RKO (cell line): ENCODE data around the gene GPC4.
"Not testable (repeated sequence)": the region's sequence is repeated elsewhere in the genome, so short reads cannot be mapped to it uniquely, and the experiment has no call there.

ENCODE experiments used
- DNase-seq: peaks from one replicate; pipeline ENCODE4 v3.0.0-alpha.2; 2016; ENCODE audit warnings: low spot score

The GPC4 gene

DNA sequence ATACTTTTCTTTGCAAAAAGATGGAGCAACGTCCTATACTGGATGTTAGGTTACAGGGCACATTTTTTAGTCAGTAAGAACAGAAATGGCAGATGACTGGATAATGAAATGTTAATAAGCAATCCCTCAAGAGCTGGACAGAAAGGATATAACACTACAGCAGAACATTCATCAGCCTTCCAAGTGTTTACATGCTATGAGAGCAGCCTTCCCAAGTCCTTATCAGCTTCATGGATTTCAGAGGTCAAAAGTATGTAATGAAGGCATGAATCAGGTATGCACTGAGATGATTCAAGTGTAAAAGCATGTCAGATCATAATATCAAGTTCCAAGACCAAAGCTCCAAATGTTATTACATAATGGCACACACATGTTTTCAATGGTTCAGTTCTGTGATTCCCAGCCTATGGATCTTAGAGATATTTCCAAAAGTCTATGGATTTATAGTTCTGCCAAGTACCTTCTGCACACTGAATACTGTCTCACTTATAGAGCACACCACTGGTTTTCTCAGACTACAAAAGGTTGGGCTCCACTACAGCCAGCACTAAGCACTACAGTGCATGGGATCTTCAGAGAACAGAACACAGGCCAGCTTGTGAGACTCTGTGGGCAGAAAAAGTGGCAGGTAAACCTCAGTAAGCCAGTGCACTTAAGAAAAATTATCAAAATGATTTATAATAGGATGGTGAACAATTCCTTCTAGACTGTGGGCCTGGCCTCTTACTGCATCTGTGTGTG is 49.2 kb downstream of the GPC4 start:
- no peak for DNase-seq

DNA sequence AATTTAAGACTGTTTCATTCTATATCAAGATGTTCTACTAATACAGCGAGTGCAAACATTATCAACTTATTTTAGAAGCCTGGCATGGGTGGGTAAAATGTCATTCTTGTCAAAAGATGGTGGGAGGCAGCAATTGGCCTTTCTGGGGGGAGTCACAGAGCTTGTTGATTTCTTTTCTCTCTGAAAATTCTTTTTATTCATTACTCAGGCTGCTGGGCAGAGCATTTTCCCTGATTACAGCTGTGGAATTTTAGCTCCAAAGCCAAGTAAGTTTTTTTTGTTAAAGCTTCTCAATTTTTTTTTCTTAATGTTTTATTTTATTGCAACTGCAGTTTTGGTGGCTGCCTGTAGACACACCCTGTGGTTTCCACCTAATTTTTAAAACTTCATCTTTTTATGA is 50.4 kb downstream of the GPC4 start:
- no peak for DNase-seq

DNA sequence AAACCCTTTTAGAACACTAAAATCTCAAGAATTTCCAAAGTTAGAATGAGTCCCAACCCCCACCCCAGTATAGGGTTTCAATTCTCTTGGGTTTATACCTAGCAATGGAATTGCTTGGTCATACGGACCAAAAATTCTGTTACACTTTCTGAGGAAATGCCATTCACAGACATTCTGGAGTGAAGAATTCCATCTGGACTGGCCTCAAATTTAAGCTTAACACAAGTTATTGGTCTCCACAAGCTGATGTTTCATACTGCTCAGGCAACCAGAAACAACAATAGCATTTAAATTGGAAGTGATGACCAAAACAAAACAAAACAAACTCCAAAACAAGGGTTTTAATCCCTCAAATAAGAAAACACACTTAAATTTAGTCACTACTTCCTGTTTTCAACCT is 51.1 kb downstream of the GPC4 start:
- no peak for DNase-seq

DNA sequence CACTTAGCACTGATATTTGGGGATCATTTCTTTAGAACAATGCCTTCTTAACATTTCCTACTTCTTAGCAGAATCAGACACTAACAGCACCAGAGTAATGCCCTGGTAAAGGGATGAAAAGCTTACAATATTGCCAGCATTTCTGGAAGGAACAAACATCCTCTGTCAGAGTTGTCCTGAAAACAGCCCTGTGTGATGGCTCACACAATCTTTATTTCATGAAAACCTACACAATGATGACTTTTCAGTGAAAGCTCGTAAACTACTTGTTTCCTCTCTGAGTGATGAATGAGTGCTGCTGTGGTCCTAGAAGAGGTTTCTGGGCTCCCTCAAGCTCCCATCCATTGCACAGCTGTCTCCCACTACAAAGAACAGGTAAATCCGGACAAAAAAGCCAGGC is 52.8 kb downstream of the GPC4 start:
- DNase-seq, result no peak

DNA sequence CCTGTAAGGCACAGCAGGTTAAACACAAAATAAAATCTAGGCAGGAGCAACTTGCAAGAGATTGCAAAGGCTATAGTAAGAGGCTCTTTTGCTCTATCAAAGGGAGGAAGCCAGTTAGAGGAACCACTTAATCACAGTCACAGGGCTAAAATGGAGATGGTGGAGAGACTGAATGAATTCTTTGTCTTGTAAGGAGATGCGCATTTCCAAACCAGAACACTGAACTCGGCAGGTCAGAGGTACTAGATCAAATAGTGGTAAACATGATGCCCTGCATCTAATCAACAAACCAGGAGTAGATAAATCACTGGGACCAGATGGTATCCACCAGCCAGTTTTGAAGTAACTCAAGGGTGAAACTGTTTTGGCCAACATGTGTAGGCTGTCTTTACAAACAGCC is 55.8 kb downstream of the GPC4 start:
- no peak for DNase-seq

DNA sequence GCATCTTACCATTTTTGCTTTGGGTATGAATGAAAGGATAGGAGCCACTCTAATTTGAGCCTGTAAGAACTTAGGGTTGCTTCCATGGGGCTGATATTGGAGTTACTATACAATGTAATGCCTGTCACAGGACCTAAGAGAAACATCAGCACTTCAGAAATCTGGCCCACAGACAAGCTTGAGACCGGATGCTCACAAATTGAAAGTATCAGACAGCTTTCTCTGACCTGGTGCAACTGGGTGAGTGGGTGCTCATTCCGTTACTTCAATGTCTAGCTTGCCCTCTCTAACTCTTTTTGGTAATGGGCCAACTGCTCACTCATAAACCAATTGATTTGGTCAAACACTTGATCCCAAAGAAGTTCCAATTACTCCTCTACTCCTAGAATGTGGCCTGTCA is 62.1 kb downstream of the GPC4 start:
- DNase-seq, result no peak

DNA sequence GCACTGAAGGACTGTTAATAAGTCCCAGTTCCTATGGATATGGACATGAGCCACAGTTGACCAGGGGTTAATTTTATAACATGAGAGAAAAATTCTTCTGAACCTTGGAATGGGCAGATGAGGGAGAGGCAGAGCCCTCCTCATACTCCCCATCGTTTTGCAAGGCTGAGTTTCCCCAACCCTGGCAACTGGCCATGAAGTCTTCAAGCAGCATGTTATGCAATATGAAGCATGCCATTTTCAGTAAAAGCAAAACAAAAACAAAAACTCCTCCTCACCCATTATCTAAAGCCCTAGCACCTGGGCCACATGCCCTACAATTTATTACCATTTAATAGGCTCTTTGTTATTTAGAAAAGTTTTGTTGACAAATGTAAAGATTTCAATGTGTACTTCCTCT is 64.5 kb downstream of the GPC4 start:
- no peak for DNase-seq

DNA sequence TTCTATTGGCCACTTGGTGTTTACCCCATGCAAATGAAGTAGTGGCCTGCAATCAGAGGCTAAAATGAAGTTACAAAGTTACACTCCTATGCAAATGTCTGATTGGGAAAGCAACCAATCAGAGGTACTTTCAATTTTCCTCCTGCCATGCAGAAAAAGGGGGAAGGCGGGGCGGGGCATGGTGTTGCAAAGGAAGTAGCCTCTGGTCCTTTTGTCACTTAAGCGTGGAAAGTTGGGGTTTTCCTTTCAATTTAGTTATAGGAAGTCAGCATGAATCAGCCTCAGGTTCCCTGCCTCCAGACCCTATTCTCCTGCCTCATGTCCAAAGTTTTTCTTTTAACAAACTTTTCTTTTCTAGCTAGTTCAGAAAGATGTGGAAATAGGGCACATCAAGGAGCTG is 69.3 kb downstream of the GPC4 start:
- no peak for DNase-seq

DNA sequence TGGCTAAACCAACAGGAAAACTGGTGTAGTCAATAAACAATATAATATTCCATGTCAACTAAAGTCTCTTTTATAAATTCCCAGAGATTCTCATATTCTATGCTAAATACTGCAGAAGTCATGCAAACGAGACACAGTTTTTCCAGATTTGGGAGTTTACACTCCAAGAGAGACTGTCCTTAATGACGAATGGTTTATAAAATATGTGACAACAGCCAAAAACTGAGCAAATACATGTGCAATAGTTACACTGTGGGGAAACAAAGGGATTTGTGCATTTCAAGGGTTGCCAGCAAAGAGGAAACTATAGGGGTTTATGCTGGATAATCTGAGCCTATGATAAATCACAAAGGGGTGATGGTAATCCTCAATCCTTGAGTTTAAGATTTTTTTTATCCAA is 75.7 kb downstream of the GPC4 start:
- no peak for DNase-seq

DNA sequence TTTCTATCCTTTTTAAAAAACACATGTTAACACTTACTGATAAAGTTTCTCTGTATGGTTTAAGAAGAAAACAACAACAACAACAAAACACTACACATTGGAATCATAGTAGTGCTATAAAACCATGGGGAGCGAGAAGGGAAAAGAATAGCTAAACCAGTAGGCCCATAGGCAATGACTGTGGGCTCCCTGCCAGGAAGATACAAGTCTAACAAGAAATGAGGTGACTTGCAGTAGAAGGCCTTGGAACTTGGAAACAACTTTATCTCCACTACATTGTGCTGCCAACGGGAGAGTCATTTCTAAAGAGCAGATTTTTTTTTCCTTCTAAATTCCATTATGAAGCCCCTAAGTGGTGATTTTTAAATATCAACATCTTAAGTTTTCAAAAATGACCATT is 78.0 kb downstream of the GPC4 start:
- DNase-seq, result no peak

DNA sequence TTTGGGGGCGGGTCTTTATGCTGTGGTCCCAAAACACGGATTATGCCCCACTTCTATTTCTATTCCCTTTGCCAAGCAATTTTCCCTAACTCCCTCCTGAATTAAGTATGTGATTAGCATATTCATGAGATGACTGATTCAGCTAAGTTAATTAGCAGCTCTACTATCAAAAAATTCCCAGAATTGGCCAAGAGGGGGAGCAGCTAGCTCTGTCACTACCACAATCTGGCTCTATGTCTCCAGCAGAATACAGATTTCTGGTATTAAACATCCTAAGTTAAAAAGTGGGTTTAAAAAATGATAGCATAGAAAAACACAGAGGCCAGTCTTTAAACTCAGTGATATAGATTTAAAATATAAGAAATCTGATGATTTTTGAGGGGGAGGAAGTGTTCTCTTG is 80.3 kb downstream of the GPC4 start:
- DNase-seq, result peak; percentile 59

DNA sequence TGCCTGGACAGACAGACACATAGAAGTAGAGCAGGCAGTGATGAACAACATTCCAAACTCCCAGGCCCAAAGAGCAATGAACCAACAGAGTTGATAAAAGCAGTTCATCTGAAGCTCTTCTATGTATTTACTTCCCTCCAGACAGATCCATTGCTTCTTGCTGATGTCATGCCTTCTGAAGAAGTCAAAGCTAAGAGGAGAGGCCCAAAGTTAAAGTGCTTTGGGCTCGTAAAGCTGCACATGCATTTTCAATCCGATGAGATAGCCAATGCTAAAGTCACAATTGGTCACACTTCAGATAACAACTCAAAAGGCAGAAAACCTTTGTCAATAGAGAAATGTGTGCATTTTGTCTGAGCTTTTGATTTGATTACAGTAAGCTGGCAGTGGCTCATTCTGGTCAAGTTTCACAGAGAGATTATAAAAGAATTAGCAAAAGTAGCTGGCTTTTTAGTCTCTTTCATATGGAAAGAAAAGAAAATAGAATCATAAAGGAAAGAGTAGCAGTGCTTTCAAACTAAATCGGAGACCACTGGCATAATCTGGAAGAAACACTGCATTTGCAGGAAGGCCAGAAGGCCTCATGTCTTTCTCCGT is 82.0 kb downstream of the GPC4 start:
- no peak for DNase-seq

DNA sequence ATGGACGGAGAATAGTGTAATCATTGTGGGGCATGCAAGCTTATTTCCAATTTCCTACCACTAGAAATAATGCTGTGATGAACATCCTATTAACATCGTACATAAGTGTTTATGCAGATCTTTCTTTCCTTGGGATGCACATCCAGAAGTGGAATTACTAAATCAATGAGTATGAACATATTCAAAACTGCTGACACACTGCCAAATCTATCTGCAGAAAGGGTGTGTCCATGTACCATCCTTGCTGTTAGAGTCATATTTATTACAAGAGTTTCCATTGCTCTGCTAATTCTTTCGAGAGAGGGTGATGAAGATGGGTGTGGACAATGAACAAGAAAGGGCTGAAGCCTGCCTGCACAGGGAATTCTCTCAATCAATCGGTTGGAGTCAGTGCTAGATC is 82.6 kb downstream of the GPC4 start:
- no peak for DNase-seq

DNA sequence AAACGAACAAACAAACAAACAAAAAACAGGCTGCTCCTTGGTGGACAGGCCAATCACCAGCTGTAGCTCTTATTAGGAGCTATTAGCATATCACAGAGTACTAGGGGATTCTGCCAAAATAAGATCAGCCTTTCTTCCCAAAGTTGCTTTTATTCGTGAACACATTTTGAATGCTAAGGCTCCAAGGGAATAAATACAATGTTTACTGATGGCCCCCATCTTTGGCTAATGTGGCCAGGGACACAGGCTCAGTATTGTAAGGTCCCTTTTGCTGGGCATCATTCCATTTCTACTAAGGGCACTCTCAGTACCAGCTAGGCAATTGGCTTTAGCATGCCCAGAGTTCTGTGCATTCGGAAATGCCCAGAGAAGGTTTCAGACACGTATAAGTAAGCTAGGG is 84.3 kb downstream of the GPC4 start:
- DNase-seq, result no peak

DNA sequence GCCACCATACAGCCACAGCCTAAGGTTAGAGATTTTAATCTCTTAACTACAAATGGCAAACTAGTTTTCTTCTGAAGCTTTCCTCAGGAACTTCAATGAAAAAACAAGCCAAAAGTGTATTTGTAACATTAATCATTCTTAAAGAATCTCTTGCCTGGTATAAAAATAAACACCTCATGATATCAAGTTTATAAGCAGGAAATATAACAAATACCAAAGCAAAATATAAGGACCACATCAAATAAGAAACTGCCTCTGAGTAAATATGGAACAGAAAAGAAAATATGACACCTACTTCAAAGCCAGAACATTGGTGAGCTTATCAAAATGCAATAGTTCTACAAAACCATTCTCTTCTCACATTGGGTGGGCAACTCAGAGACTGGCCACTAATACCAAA is 89.9 kb downstream of the GPC4 start:
- DNase-seq, result no peak

DNA sequence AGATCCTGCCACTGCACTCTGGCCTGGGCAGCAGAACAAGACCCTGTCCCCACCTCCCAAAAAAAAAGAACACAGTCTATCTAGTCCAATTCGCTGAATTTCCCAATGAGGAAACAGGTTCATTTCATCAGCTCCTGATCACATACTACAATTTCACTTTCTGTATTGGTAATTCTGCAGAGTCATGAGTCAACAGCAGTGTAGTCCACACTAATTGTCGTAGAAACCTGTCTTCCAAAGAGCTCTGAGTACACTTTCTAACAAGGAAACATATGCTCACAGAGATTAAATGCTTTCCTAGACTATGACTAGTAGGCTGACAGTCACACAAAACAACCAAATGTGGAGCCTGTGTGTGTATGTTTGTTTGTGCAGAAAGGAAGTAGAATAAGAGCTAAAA is 91.9 kb downstream of the GPC4 start:
- no peak for DNase-seq

DNA sequence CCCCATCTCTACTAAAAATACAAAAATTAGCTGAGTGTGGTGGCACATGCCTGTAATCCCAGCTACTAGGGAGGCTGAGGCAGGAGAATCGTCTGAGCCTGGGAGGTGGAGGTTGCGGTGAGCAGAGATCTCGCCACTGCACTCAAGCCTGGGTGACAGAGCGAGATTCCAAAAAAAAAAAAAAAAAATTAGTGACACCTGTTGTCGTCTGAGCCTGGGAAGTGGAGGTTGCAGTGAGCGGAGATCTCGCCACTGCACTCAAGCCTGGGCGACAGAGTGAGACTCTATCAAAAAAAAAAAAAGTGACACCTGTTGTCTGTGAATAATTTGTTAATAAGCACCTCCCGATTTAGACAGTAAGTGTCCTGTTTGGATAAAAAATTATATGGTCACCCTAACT is 93.0 kb downstream of the GPC4 start:
- DNase-seq, result not testable (repeated sequence)

DNA sequence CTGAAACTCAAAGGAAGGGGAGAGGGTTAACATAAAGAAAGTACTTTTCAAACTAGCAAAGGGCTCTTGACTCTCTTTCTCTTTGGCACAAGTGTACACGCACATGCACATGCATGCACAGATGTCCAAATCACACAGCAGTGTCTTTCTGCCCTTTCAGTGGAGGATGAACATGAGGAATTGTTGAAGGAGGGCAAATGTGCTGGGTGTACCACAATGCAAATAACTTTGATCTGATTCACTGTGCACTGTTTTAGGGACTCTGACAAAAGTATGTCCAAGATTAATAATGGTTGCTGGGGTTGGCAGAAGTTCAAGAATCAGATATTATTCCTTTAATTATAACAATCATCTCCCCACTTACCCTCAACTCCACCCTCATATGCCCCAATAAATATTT is 93.8 kb downstream of the GPC4 start:
- no peak for DNase-seq

DNA sequence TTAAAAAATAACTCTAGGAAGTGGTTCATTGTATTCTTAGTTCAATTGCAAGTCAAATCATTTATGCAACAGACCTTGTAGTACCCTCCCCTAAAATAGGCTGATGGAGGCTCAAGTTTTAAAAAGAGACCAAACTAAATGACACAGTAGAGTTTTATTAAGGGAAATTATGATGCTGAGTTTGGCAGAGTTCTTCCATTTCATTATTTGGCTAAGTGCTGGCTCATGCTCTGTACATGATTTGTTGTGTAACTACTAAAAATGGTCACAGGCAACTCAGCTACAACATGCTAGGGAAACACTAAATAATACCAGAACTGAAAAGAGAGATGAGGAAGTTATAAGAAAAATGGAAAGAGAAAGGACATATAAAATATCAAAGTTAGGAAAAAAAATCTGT is 101.0 kb downstream of the GPC4 start:
- DNase-seq, result no peak

DNA sequence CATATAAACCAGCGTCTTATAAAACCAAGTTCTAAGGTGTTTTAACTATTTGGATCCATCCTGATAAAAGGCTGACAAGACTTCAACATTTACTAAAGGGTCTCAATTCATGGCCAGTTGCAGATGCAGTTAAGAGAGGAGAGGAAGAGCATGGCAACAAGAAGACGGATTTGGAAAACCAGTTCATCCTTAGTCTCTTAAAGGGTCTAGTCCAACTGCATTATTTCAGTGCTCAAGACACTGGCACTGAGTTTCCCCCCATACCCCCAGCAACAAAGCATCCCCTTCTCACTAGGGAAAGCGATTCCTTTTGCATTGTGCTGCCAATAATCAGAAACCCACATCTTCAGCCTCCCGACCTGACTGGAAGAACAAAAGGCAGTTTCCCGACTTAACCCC is 106.8 kb downstream of the GPC4 start:
- no peak for DNase-seq

DNA sequence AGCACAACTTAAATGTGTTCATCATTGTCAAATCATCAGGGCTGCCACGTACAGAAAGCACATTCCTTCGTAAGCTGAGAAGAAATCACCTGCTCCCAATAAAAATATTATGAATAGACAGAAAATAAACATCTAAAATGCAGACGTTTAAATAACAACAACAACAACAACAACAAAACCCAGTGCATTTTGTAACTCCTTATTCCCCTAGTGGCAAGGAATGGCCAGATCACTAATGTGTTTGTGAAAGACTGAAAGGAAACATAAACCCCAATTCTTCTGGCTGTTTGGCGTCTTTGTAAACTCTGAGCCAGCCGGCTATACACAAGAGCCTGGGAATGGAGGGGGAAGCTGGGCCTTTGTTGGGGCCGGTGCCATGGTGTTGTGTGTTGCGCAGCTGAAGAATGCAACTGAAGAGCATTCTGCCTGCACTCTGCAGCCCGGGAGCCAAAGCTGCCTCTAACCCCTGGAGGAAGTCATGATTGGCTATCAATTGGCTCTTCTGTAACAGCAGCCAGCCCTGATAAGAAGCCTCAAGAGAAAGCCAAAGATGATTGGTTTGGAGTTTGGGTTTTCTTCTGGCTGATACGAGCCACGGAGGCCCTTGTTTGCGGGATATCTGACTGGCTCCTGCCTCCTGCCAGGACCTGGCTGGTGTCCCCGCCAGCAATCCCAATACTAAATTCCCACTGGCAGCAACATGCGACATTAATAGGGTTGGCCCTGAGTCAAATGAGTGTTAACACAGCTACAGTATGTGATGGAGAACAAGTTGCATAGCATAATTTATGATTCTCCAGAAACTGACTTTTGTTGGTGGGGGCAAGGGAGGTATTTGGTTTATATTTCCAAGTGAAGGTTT is 107.4 kb downstream of the GPC4 start:
- DNase-seq, result no peak

DNA sequence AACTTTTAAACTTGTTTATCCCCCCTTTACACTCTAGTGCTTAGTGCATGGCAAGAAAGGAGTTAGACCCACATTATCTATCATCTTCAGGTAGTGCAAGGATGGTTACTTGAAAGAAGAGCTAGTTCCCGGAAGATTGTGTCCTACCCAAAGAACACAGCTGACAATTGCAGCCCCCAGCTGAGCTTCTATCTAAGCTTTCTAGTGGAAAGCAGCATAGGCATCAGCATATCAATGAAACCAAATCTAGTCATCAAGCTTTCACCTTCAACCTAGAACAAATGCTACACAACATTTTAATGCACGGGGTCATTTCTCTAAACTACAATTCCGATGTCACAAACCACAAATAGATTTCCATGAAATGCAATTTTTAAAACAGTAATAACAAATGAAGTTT is 108.2 kb downstream of the GPC4 start:
- DNase-seq, result no peak

DNA sequence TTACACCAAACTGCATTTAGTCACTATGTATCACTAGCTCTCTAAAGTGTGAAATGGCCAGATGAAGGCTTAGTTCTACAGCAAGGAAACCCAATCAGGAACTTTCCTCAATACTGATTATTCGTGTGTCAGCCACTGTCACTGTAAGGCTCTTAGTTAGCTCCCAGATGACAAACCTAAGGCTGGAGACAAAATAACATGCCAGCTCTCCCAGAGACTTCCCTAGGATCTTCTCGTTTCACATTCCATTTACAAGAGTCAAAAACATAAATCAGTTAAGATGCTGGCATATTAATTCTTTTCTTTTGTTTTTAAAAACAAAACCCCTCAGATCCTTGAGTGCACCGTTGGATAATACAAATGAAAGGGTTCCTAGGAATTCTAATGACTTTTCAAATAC is 109.0 kb downstream of the GPC4 start:
- no peak for DNase-seq
